MG63 (cell line): ENCODE measurements around the gene REPIN1. TPM values are rescaled to one million over a fixed set of nuclear protein-coding genes. Genes with fewer than 3 reads are reported as not detected.

Experiments
- DNase-seq: peaks from one replicate; pipeline ENCODE4 v3.0.0-alpha.2; 2020
- H3K27me3 ChIP-seq: fragments of 250-450 bp; sonication (Bioruptor Pico); 2 replicates; pipeline ENCODE4 v1.5.1; 2020; ENCODE audit warnings: mild to moderate bottlenecking, moderate library complexity
- H3K36me3 ChIP-seq: fragments of 250-450 bp; sonication (Bioruptor Pico); 2 replicates; pipeline ENCODE4 v1.5.1; 2020; ENCODE audit warnings: mild to moderate bottlenecking, moderate library complexity
- H3K4me3 ChIP-seq: fragments of 250-450 bp; sonication (Bioruptor Pico); 2 replicates; pipeline ENCODE4 v1.5.1; 2020; ENCODE audit warnings: mild to moderate bottlenecking, moderate library complexity
- H3K9me3 ChIP-seq: fragments of 250-450 bp; sonication (Bioruptor Pico); 2 replicates; pipeline ENCODE4 v1.5.1; 2020; ENCODE audit warnings: mild to moderate bottlenecking, moderate library complexity
- total RNA-seq: library from RNA; depleted of rRNA; stranded (reverse); fragments of >200 nt; shearing (Covaris generic); gene quantifications from 2 replicates; pipeline ENCODE4 v1.2.3, GENCODE V29; 2014; ENCODE audit warnings: low replicate concordance; rRNA removed

The REPIN1 gene
- total RNA-seq, 1 experiment from 2014 or later: 43.6 TPM

DNA sequence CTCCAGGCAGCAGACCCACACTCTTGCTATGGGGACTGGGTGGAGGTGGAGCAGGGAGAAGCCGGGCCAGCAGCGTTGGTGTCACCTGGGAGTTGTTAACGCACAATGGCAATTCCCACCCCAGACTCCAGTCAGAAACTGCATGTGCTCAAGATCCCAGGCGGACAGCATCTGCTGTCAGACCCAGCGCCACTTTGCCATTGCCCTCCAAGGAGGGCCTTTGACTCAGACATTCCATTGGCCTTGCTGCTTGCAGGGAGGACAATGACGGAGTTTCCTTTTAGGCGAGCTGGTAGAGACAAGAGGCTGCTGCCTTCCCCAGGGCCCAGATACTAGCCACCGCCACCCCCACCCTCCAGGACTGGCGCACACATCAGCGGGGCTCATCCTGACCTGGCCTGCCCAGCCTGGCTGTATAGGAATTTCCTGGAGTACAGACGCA, 45.0 kb downstream of the REPIN1 start:
- H3K27me3 ChIP-seq: no peaks in the 10 kb centered on the region
- no peaks in the 10 kb centered on the region for H3K9me3 ChIP-seq
- H3K4me3 ChIP-seq: no peak overlapping the region
- no peaks in the 10 kb centered on the region for H3K36me3 ChIP-seq
- no peak for DNase-seq

DNA sequence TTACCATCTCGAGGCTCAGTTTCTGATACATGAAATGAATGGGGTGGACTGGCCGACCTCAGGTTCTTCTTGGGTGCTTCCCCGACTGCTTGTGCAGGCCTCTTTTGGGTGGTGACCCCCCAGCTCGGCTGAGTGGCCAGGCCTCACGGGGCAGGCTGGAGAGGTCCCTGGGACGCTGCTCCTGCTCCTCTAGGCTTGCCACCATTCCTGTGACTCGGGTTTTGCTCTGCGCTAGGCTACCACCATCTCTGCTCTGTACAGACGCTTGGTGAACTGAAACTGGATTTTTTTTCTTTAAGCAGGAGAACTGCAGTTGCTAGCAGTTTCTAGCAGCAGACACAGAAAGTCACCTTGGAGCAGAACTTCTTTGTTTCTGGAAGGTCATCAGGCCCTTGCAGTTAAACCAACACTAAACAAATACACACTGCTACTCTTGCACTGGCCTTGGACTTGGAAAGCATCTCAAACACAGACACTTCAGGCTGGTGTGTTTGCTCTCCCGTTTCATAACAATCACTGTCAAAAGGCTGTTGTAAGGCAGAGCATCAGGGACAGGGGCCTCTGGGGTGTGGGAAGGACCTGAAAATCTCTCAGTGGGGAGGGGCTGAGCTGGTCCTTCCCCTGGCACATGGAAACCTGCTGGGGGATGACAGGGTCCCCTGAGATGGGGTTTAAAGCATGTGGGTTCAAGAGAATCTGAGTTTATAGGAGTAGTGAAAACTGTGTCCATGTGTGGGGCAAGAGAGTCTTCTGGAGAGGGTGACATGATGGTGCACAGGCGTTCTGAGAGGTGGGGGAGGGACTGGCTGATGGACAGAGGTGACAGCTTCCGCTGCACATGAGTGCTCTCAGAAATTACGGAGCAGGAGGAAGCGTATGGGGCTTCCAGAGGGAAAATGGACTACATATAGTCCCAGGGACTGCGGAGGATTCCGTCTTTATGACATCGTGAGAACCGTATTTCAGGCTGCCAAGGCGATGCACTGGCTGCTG, 46.8 kb downstream of the REPIN1 start:
- H3K9me3 ChIP-seq: no peaks in the 10 kb centered on the region
- DNase-seq: no peak
- H3K27me3 ChIP-seq: no peaks in the 10 kb centered on the region
- H3K36me3 ChIP-seq: no peaks in the 10 kb centered on the region
- H3K4me3 ChIP-seq: no peak overlapping the region

DNA sequence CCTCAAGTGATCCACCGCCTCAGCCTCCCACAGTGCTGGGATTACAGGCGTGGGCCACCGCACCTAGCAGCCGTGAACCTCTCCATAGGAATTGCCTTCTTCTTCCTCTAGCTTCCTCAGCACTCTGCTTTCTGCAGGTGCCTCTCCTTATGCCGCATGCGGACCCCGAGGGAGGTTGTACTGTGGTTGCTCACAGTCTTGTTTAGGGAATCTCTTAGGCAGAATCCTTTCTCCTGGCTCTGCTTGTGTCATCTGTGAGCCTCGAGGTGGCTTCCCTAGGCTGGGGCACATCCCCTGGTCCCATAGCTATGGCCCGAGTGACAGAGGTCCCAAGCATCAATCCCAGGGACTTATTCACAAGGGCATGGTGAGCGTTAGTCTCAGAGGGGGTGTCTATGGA, 48.6 kb downstream of the REPIN1 start:
- Histone ChIP-seq H3K9me3 (no peaks in the 10 kb centered on the region), H3K4me3 (no peak overlapping the region), H3K27me3 (no peaks in the 10 kb centered on the region), H3K36me3 (no peaks in the 10 kb centered on the region)
- no peak for DNase-seq

DNA sequence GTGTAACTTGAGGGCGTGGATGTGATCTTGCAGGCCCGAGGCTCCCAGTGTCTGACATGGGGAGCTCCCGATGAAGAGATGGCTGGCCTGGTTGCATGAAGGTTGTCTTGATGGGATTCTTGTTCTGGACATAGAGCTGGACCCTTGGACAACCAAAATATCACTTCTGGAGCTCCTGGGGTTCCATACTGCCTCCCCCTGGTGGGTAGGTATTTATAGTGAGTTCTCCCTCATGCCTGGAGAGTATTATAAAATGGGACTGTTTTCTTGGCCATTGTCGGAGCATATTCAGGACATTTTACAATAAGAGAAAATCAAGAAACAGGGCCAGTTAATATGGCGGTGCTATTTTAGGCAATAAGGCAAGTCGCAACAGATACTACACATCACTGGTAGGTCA, 49.2 kb downstream of the REPIN1 start:
- H3K27me3 ChIP-seq: no peaks in the 10 kb centered on the region
- no peaks in the 10 kb centered on the region for H3K36me3 ChIP-seq
- no peak for DNase-seq
- H3K9me3 ChIP-seq: no peaks in the 10 kb centered on the region
- H3K4me3 ChIP-seq: no peak overlapping the region

DNA sequence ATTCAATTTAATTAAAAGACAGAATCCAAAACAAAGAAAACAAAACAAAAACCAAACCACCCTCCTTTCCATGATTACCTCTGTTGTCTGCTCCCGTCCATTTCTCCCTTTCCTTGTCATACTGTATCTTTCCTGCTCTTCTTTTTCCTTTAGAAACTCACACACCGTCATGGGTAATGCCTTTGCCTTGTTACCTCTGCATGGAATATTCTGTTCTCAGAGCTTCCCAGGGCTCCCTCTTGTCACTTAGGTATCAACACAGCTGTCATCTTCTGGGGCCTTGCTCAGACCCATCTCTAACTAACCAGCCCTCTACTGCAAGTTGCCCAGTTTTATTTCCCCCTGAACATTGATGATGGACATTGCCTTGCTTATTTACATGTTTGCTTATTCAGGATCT, 51.6 kb downstream of the REPIN1 start:
- no peak overlapping the region for H3K4me3 ChIP-seq
- H3K36me3 ChIP-seq: no peaks in the 10 kb centered on the region
- H3K27me3 ChIP-seq: no peaks in the 10 kb centered on the region
- DNase-seq: no peak
- no peaks in the 10 kb centered on the region for H3K9me3 ChIP-seq

DNA sequence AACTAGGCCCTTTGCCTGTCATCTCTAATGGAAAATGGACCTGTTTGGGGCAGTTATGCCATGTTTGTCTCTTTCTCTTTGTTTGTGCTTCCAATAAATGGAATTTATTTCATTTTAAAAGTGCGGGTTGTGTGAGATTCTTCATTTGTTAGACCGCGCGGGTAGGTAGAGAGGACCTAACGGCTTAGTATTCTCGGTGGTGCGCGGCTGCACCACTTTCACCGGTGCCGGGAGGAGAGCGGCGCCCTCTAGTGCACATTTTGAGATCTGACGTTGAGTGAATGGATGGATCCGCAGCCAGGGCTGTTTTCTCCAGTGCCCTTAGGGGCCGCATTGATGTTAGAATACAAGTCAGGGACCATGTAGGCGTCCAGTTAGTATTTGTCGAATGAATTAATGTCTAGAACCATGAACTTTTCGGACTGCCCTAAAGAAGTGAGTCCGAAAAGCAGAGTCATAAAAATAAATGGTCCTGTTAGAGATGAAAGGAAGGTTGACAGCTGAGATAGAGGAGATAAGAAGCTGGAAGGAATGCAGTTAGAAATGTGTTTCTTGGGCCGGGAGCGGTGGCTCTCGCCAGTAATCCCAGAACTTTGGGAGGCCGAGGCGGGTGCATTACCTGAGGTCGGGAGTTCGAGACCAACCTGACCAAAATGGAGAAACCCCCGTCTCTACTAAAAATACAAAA, 52.5 kb downstream of the REPIN1 start:
- Histone ChIP-seq H3K4me3 (no peak overlapping the region), H3K36me3 (no peaks in the 10 kb centered on the region), H3K27me3 (no peaks in the 10 kb centered on the region), H3K9me3 (no peaks in the 10 kb centered on the region)
- DNase-seq: peak; percentile 63

DNA sequence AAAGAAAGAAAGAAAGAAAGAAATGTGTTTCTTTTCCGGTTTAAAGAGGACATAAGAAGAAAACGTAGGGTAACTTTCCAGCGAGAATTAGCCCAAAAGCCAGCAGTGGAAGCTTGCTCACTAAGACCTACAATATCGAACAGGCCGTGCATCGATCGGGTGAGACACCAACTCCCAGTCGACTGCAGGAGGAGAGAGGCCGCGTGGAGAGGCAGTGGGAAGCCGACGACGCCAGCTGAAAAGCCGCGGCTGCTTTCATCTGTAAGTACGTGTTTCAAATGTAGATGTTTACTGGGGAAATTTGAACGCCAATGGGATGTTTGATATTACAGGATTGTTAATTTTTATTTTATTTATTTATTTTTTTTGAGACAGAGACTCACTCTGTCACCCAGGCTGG, 53.2 kb downstream of the REPIN1 start:
- Histone ChIP-seq H3K4me3 (no peak overlapping the region), H3K36me3 (no peaks in the 10 kb centered on the region), H3K9me3 (no peaks in the 10 kb centered on the region), H3K27me3 (no peaks in the 10 kb centered on the region)
- no peak for DNase-seq

Other genes starting within 250 kb of the REPIN1 start
- not detected in 2 replicates for gene LRRC61, start 45.5 kb upstream of the REPIN1 start, total RNA-seq
- gene ACTR3C, start 45.3 kb upstream of the REPIN1 start, total RNA-seq: not detected in 2 replicates
- not detected in 2 replicates for gene RARRES2, start 27.2 kb upstream of the REPIN1 start, total RNA-seq
- gene ZNF775, start 10.5 kb downstream of the REPIN1 start, total RNA-seq: 4.0 and 13.9 TPM in 2 replicates
- not detected in 2 replicates for gene GIMAP8, start 81.8 kb downstream of the REPIN1 start, total RNA-seq
- gene GIMAP7, start 146.1 kb downstream of the REPIN1 start, total RNA-seq: not detected in 2 replicates
- gene GIMAP4, start 198.6 kb downstream of the REPIN1 start, total RNA-seq: not detected in 2 replicates